Activated gamma-delta T cell (primary cell): ENCODE results near the gene ARPC1A.

Experiments used
- DNase-seq: peaks from one replicate; lab custom pipeline; 2025; lab: John Stamatoyannopoulos, UW

Gene ARPC1A

DNA sequence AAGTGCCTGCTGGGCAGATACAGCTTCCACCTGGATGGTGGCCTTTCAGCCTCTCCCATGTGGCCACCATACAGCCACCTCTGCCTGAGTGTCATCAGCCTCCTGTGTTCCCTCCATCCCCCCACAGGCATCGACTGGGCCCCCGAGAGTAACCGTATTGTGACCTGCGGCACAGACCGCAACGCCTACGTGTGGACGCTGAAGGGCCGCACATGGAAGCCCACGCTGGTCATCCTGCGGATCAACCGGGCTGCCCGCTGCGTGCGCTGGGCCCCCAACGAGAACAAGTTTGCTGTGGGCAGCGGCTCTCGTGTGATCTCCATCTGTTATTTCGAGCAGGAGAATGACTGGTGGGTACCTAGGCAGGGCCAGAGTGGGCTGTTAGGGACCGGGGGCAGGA lies 62.2 kb downstream of the ARPC1A start:
- DNase-seq: no peak

DNA sequence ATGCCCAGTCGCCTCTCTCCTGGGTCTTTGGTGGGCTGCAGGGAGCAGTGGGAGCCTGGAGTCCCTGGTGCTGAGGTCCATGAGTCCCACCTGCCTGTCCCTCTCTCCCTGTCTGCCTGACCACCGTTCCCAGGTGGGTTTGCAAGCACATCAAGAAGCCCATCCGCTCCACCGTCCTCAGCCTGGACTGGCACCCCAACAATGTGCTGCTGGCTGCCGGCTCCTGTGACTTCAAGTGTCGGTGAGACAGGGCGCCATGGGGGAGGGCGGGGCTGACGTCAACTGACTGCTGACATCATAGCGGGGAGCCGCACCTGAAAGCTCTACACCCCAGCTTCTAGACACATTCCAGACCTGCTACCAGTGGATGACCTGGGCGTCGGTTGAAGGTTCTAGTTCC lies 64.1 kb downstream of the ARPC1A start:
- no peak for DNase-seq

DNA sequence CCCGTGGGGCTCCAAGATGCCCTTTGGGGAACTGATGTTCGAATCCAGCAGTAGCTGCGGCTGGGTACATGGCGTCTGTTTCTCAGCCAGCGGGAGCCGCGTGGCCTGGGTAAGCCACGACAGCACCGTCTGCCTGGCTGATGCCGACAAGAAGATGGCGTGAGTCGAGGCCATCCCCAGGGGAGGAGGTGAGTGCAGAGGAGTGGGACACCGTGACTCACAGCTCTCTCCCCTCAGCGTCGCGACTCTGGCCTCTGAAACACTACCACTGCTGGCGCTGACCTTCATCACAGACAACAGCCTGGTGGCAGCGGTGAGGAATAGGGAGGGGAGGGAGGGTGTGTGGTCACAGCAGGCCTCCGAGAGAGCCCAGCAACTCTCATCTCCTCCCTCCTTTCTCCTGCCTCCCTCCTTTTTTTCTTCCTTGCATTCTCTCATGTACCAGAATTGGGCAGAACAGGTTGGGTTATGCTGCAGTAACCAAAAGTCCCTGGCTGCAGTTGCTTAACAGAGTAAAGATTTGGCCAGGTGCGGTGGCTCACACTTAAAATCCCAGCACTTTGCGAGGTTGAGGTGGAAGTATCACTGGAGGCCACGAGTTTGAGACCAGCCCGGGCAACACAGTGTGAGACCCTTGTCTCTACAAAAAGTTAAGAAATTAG lies 65.4 kb downstream of the ARPC1A start:
- no peak for DNase-seq

DNA sequence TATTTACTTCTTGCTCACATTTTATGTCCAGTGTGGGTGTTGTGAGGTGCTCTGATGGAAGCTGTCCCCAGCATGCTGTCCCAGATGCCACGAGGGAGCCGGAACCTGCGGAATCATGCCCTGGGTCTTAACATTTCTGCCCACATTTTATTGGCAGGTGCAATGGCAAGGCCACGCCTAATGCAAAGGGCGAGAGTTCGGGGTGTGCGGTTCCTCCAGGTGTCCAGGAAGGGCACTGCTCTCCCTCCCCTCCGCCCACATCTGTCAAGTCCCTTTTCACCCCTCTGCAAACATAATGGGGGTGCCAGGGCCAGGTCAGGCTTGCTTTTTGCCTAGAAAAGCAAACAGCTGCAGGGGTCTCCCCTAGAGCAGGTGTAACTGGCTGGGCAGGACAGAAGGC lies 66.3 kb downstream of the ARPC1A start:
- DNase-seq: no peak

DNA sequence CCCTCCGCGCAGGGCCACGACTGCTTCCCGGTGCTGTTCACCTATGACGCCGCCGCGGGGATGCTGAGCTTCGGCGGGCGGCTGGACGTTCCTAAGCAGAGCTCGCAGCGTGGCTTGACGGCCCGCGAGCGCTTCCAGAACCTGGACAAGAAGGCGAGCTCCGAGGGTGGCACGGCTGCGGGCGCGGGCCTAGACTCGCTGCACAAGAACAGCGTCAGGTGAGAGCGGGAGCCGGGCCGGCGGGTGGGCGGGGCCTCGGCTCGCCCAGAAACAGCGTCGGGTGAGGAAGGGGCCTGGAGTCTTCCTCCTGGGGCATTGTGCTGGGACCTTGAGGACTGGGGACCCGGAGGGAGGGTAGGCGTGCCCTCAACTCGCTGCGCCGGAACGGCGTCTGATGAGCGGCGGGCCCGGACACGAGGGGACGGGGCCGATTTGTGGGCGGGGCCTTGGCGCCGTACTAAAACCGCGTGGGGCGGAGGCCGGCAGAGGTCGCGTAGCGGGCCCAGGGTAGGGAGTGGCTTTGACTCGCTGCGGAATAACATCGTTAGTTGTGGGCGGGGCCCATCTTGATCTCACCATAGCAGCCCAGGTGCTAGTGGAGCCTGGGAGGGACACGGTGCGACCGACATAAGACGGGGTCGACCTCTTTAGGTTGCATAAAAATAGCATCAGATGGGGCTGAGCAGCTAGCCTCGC lies 67.1 kb downstream of the ARPC1A start:
- DNase-seq: peak; percentile 64

DNA sequence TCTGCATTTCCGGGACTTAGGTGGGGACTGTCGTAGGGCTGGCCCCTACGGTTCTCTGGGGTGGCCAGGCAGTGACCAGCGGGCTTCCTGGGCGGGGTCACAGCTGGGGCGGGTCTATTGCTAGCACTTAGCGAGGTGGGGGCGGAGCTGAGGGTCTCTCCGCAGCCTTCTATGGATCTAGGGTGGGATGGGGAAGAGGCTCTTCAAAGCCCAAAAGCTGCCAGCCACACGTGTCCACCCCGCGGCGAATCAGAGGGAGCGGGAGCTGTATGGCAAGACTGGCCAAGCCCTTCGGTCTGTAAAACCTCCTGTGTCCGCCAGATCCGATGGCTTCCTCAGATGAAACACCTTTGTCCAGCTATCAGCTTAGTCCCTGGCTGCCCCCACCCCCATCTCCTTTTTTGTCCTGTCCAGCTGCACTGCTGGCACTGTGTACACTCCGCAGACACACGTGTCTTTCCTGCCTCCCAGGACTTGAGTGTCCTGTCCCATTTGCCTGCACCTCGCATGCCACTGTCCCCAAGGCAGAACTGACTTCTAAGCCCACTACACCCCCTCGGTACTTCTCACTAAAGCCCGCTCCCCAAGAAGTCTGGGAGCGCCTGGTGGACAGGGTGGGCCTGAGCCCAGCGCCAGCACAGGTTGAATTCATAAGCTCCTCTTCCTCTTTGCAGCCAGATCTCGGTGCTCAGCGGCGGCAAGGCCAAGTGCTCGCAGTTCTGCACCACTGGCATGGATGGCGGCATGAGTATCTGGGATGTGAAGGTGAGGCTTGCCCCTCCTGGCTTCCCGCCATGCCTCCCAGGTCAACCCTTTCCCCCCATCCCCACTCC lies 67.9 kb downstream of the ARPC1A start:
- no peak for DNase-seq

DNA sequence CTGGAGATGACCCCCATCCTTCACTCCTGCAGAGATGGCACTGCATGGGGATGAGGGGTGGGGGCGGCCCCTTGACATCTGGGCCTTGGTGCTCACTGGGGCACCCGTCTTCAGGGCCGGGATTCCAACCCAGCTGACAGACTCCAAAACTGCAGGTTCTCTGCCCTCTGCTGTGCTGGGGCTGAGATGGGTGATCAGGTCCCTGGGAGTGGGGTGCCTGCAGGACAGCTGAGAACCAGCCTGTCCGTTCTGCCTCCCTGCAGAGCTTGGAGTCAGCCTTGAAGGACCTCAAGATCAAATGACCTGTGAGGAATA lies 68.4 kb downstream of the ARPC1A start:
- DNase-seq: no peak

DNA sequence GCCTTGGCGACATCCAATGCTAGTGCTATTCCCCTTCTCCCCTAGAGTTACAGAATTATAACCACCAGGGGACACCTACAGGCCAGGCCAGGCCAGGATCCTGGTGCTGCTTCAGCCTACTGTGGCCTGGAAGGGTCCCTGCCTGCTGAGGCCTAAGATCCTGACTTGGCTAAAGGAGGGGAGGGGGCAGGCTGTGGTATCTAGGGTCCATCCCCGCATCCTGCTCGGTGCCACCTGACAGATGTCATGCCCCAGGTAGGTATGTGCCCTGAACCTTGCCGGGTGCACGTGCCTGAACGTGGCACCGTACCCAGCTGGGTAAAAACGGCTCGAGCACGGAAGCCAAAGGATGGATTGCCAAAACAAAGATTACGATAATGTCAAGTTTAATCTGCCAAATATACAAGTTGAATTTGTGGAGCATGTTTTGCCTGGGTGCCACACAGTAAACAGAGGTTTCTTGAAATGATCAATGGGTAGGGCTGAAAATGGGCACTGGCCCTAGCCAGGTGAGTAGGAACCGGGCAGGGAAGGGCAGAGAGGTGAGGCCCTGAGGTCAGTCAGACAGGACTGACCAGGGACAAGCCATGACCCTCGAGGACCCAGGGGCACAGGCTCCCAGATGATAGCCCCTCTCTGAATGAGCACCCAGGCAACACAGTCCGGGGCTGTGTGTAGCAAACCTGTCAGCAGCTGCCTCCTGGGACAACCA lies 70.1 kb downstream of the ARPC1A start:
- no peak for DNase-seq

DNA sequence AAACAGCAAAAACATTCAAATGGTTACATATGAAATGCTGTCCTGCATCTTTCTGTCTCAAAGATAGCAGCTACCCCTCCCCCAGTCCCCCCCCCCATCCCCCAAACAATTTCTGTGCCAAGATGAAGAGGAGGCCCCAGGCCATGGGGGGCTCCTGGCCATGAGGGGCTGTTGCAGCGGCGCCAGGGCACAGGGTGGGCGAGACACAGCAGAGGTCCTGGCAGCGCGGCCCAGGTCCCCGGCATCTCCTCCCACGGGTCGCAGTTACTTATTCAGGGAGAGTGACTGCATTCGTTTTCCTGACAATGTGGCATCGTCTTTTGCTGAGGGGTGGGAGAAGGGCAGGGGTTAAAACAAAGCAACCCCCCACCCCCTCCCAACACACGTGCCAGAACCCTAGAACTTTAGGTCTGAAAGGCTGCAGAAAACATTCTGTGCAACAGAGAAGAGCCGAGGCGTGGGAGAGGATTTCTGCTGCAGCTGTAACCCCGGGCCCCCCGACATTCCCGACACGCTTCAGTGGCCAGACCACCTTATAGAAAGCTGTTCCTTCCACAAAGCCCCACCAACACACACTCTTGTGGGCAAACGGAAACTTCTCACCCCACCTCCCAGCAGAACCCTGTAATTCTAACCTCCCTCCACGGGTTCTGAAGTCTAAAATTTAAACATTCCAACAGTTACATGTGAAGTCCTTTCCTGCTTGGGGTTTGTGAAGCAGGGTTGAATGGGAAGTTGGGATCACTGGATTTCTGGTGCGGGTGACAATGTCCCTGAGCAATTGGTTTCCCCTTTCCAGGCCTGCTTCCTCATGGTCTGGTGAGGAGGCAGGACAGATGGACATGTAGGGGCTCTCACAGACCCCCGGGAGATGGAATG lies 71.0 kb downstream of the ARPC1A start:
- DNase-seq: no peak

DNA sequence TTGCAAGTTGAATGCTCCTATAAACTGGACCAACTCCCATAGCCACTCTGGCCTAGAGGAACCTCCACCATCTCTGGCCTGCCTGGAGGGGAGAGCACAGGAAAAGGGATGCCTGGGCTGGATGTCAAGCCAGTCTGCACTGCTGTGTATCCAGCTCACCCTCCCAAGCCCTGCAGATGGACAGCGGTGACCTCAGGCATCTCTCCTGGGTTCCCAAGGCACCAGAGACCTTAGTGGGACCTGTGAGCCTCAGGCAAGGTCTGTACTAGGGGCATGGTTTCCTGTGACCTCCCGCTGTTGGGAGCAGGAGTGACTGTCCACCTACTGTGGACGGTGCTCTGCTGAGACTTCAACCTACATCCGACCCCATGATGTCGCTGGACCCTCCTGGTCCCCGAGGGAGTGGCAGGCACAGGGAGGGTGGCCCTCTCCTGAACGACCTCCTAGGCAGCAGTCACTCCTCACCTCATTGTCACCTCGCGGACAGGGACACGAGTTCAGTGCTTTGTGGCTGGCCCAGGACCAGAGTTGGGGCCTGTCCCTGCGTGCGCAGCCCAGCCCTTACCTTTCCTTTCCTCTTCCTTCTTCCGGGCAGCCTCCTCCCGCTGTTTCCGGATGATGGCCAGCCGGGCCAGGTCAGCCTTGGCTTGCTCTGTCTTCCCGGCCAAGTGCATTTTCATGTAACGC lies 71.7 kb downstream of the ARPC1A start:
- DNase-seq: no peak

DNA sequence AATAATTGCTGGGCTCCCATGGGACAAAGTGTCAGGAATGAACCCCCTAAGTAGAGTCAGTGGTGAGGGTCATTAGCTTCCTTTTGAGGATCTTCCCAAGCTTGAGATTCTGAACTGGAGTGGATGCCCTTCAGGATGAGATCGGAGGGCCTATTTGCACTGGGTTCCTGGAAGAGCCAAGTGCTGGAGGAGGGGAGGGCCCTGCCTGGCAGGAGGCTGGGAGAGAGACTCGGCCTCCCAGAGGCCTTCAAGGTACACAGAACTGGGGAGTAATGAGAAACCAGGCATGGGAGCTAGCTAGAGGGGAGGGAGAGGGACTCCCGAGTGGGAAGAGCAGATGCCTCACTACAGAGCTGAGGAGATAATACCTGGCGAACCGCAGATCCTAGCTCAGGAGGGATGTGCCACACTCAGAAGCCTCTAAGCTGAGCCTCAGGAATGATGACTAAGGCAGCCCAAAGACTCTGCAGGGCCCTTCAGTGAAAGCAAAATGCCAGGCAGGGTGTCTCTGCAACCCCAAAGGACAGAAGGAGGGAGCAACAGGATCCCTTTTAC lies 73.3 kb downstream of the ARPC1A start:
- no peak for DNase-seq

DNA sequence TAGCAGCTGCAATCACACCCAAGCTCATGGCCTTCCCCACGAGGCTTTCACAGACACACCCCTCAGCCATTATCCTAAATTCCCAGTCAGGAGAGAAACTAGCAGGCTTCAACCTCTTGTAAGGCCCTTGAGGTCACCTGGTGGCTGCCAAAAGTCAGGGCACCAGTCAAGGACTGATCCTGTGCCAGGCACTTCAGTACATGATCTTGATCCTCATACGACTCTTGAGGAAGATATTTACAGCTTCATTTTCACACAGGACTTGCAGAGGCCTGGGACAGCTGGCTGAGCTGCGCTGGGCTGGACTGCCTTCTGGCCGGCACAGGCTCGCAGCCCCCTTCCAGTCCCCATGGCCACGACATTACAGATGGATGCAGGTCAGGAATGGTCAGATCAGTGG lies 73.9 kb downstream of the ARPC1A start:
- no peak for DNase-seq

DNA sequence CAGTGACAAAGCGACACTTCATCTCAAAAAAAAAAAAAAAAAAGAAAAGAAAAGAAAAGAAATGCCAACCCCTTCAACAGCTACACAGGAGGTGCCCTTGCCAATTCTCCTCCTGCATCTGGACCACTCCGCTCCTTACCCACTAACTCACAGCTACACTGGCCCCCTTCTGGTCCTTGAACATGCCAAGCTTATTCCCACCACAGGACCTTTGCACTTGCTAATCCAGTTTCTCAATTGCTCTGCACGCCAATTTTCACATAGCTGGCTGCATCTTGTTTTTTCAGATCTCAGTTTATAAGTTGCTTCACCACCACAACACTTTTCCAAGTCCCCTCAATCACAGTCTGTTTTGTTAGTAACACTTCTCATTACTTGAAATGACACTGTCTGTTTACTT lies 77.2 kb downstream of the ARPC1A start:
- DNase-seq: no peak

DNA sequence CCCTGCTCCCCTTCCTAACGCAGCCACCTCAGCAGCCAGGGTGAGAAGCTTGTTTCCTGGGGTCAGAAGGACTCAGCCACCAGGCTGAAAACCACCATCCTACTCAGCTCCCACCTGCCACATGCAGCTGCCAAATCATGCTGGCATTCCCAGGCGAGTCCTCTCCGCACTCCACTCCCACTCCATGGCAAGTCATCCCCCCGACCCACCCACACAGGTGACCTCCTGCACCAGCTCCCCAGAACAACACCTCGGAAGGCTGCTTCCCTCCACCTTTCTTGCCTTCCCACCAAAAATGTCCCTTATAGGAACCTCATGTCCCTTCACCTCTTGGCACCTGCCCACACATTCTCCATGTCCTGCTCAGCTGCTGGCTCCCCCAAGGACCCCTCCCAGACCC lies 78.1 kb downstream of the ARPC1A start:
- no peak for DNase-seq

DNA sequence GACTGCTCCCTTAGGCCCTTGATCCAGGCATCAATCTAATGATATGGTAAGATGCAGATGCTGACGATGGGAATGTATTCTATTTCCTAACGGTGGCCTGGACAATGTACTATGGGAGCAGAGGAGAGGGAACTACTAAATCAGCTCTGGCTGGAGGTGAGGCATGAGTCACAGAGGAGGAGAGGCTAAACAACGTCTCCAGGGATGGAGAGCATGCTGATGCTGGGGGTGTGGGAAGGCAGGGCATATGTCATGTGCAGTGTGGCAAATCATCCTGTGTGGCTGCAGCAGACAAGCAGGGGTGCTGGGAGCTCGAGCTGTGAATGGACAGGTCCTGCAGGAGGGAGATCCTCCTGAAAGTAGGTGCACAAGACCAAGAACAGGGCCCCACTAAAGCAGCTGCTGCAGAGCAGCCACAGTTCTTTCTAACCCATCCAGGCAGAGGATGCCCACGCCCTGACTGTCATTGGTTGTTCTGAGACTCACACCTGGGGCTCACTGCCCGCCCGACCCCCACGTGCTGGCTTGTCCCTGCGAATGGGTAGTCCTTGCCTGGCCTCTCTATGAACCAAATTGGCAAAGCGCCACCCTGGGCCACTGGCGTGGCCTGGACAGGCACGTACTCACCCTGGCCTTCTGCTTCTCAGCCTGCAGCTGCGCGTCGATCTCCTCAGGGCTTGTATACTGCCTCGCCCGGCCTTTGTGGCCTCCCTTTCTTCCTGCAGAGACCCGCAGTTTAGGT lies 78.7 kb downstream of the ARPC1A start:
- DNase-seq: no peak

DNA sequence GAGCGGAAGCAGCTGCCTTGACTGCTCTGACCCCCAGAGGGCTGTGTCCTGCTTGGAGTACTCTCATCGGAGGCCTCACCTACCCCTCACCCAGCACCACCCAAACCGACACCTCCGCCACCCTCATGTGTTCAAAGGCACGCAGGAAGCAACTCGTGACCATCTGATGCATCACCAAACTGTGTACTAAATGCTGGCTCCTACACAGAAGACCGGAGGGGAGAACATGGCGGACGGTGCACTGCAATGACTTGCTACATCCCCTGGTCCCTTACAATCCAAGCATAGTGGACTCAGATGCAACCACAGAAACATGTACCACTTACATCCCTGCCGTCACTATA lies 79.3 kb downstream of the ARPC1A start:
- no peak for DNase-seq

DNA sequence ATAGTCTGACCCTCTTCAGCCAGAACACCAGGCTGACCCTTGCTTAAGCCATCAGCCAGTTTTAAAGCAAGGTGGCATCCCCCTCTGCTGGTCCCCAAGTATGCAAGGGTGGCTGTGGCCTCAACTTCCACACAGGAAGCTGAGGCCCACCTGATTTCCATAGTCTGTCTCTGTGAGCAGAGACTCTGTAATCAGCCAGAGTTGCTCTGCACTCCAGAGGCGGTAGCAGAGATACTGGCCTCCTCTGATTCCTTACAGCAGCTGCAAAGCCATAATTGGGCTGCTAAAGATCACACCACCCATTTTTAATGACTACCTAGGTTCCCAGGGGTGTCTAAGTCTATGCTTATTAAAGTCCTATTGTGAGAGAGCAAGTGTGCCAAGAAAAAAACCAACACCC lies 80.9 kb downstream of the ARPC1A start:
- no peak for DNase-seq

DNA sequence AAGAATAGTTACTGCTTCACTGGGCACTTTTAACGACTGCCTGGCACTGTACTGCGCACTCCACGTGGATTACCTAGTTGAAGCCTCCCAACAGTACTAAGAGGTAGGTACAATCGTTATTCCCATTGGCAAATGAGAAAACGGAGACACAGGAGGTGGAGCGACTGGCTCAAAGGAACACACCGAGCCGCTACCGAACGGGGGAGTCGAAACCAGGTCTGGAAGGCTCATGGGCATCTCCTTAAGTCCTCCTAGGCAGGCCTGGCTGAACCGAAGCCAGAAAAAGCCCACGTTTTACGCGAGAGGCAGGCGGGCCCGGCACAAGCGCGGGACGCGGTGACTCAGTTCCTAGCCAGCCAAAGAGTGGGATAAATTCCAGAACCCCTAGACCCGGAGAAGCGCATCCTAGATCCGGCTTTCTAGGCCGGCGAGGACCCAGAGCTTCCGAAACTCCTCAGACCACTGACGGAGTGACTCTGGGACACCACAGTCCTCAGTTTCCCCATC lies 82.2 kb downstream of the ARPC1A start:
- no peak for DNase-seq

DNA sequence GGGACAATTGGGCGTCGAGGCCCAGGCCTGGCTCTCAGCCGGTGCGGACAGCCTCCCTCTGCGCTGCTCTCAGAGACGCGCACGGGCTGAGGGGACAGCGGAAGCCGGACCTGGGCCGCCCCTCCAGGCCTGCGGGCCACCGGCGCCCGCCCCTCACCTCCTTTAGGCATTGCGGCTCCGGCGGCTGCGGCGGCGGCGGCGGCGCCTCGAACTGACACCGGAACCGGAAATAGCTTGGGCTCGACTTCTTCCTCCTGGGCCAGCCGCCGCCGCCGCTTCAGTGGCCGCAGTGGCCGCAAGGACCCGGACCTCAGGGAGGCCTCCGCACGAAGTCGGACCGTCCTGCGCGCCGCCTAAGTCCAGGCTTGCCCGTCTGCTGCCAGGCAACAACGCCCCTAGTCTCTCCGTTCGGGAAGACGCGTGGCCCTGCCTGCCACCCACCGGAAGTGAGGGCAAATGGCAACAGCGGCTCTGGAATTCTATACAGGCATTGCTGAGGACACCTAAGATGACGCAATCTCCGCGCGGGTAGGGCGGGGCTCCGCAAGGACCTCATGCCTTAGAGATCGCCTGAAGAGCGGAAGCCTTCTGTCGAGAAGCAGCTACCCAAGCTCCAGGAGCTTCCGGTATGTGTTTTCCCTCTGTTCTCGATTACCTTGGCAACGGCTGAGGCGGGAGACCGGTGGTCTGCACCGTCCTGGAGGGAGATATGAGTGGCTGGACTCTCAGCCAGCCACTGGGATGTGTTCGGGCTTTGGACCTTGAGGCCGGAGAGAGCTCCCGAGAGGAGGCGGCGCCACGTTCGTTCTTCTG lies 82.9 kb downstream of the ARPC1A start, which contains the start of the genes BUD31 and PDAP1:
BUD31 (plus strand) TSS at position 591 of the 813 bp plus-strand sequence. CDS start 2,124 bp downstream, outside the sequence.
PDAP1 (minus strand) TSS at position 219 of the 813 bp plus-strand sequence; CDS start at position 170, 49 bp downstream.
- DNase-seq: peak; percentile 78
